Astrocyte of the cerebellum (primary cell): ENCODE measurements around the gene GLIS1.

Experiments
- DNase-seq: peaks from one replicate; pipeline ENCODE4 v3.0.0-alpha.2; 2011; ENCODE audit warnings: low read depth
- H3K4me3 ChIP-seq: 2 replicates; pipeline ENCODE4 v1.5.1; 2011; ENCODE audit warnings: mild to moderate bottlenecking, low read depth, low read length, moderate library complexity
- CTCF ChIP-seq: IDR thresholded peaks from 2 replicates; pipeline ENCODE4 v1.5.1; 2012; ENCODE audit warnings: low read length, low read depth, moderate library complexity, mild to moderate bottlenecking; ENCODE audit errors: missing control alignments
- in situ Hi-C: cut with HindIII; loops from 2 replicates; pipeline ENCODE4 v1.10.0; 2017; ENCODE audit warnings: low sequenced_read_pairs

GLIS1 gene

GRCh38 chr1:53576381-53576801, 162.6 kb downstream of the GLIS1 start:
- no peak overlapping the region for H3K4me3 ChIP-seq
- in situ Hi-C loops = no loop called here
- TF ChIP-seq CTCF = no peak
- DNase-seq = no peak

GRCh38 chr1:53575955-53576320, 163.0 kb downstream of the GLIS1 start:
- in situ Hi-C loops = no loop called here
- no peak for TF ChIP-seq CTCF
- no peak overlapping the region for H3K4me3 ChIP-seq
- no peak for DNase-seq

- in situ Hi-C loops = no loop called here
- no peak for DNase-seq
- TF ChIP-seq CTCF = no peak
- no peak overlapping the region for H3K4me3 ChIP-seq
Observed at GRCh38 chr1:53575141-53575954, 163.6 kb downstream of the GLIS1 start.

GRCh38 chr1:53574621-53575020, 164.3 kb downstream of the GLIS1 start:
- no peak overlapping the region for H3K4me3 ChIP-seq
- TF ChIP-seq CTCF = no peak
- no peak for DNase-seq
- in situ Hi-C loops = no loop called here

GRCh38 chr1:53573931-53574330, 165.0 kb downstream of the GLIS1 start:
- no peak for DNase-seq
- in situ Hi-C loops = no loop called here
- H3K4me3 ChIP-seq = no peak overlapping the region
- TF ChIP-seq CTCF = no peak

GRCh38 chr1:53573522-53573921, 165.4 kb downstream of the GLIS1 start:
- H3K4me3 ChIP-seq = no peak overlapping the region
- no peak for DNase-seq
- in situ Hi-C loops = no loop called here
- no peak for TF ChIP-seq CTCF
